ENCODE measurements around the gene GRIP2.

Gene GRIP2

GRCh38 chr3:14456794-14457193, 83.3 kb downstream of the GRIP2 start:
- no peak for TF ChIP-seq EZH2phosphoT487 (IDR thresholded peaks at IDR 0.05; ENCODE audit: low read length)
- no peak for TF ChIP-seq EZH2 (optimal IDR thresholded peaks at IDR 0.05; ENCODE audit: low read depth, low read length)
- TF ChIP-seq, protein P1, sequence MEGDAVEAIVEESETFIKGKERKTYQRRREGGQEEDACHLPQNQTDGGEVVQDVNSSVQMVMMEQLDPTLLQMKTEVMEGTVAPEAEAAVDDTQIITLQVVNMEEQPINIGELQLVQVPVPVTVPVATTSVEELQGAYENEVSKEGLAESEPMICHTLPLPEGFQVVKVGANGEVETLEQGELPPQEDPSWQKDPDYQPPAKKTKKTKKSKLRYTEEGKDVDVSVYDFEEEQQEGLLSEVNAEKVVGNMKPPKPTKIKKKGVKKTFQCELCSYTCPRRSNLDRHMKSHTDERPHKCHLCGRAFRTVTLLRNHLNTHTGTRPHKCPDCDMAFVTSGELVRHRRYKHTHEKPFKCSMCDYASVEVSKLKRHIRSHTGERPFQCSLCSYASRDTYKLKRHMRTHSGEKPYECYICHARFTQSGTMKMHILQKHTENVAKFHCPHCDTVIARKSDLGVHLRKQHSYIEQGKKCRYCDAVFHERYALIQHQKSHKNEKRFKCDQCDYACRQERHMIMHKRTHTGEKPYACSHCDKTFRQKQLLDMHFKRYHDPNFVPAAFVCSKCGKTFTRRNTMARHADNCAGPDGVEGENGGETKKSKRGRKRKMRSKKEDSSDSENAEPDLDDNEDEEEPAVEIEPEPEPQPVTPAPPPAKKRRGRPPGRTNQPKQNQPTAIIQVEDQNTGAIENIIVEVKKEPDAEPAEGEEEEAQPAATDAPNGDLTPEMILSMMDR (IDR thresholded peaks at IDR 0.05; ENCODE audit: low read length) = no peak
- no peaks in the 10 kb centered on the region for H3K9me2 ChIP-seq (replicated peaks; ENCODE audit: insufficient read depth, low read length)
- no peaks in the 10 kb centered on the region for H3K4me1 ChIP-seq (ENCODE audit: low read length)
- H3F3A ChIP-seq (ENCODE audit: insufficient read depth, low read length) = no peaks in the 10 kb centered on the region
- no peaks in the 10 kb centered on the region for H4K20me1 ChIP-seq (ENCODE audit: insufficient read depth, low read length)
- H3K79me2 ChIP-seq (ENCODE audit: low read length) = no peaks in the 10 kb centered on the region
- no peak overlapping the region for H3K9ac ChIP-seq (ENCODE audit: low read length)
- no peaks in the 10 kb centered on the region for H3K36me3 ChIP-seq (replicated peaks; ENCODE audit: insufficient read depth, low read length)
- no peak overlapping the region for H3K27ac ChIP-seq (ENCODE audit: low read length)
- no peak overlapping the region for H3K4me3 ChIP-seq (ENCODE audit: low read length)
- no peak overlapping the region for H2AFZ ChIP-seq (ENCODE audit: low read length)
- DNase-seq = no peak
- no peaks in the 10 kb centered on the region for H3K27me3 ChIP-seq (replicated peaks; ENCODE audit: insufficient read depth, low read length)
- no peak overlapping the region for H3K4me2 ChIP-seq (ENCODE audit: low read depth, low read length)
- no peaks in the 10 kb centered on the region for H3K9me3 ChIP-seq (replicated peaks; ENCODE audit: insufficient read depth, low read length)

DNA sequence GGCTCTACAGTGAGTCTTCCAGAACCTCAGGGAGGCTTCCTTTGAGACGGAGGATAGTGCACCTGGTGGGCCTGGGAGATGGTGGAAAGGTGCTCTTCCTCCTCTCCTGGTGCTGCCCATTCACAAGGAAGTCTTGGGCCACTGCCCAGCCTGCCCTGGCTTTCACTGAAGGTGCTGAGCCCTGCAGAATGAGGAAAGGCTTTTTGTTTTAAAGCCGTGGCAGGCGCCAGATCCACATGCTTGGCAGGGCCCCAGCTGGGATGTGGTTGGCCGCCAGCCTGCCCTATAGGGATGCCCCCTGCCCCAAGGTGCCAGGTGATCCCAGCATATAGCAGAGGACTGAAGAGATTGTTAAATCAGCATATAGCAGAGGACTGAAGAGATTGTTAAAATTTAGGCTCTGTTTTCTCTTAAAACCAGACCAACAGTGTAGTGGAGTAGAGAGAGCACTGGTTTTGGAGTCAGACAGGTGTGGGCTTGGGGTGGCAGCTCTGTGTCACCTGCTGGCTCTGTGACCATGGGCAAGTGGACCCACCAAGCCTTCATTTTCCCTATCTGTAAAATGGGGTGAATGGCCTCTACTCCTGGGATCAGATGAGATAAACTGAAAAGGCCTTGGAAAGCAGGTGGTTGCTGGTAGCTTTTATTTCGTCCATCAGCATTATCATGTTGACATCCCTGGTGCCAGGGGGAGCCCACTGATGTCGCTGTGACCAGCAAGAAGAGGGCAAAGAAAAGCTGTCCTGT, 84.4 kb downstream of the GRIP2 start:
- no peak overlapping the region for H3K4me3 ChIP-seq (ENCODE audit: low read length)
- no peaks in the 10 kb centered on the region for H3K27me3 ChIP-seq (replicated peaks; ENCODE audit: insufficient read depth, low read length)
- H3K9ac ChIP-seq (ENCODE audit: low read length) = no peak overlapping the region
- H3K9me3 ChIP-seq (replicated peaks; ENCODE audit: insufficient read depth, low read length) = no peaks in the 10 kb centered on the region
- H3K79me2 ChIP-seq (ENCODE audit: low read length) = no peaks in the 10 kb centered on the region
- no peak overlapping the region for H2AFZ ChIP-seq (ENCODE audit: low read length)
- H3K36me3 ChIP-seq (replicated peaks; ENCODE audit: insufficient read depth, low read length) = no peaks in the 10 kb centered on the region
- no peak overlapping the region for H3K27ac ChIP-seq (ENCODE audit: low read length)
- H3F3A ChIP-seq (ENCODE audit: insufficient read depth, low read length) = no peaks in the 10 kb centered on the region
- H3K4me1 ChIP-seq (ENCODE audit: low read length) = no peaks in the 10 kb centered on the region
- no peak for DNase-seq
- H3K9me2 ChIP-seq (replicated peaks; ENCODE audit: insufficient read depth, low read length) = no peaks in the 10 kb centered on the region
- no peaks in the 10 kb centered on the region for H4K20me1 ChIP-seq (ENCODE audit: insufficient read depth, low read length)
- no peak overlapping the region for H3K4me2 ChIP-seq (ENCODE audit: low read depth, low read length)
- no peak for TF ChIP-seq EZH2 (optimal IDR thresholded peaks at IDR 0.05; ENCODE audit: low read depth, low read length)
- TF ChIP-seq, protein P1 (IDR thresholded peaks at IDR 0.05; ENCODE audit: low read length) = no peak
- TF ChIP-seq EZH2phosphoT487 (IDR thresholded peaks at IDR 0.05; ENCODE audit: low read length) = no peak

DNA sequence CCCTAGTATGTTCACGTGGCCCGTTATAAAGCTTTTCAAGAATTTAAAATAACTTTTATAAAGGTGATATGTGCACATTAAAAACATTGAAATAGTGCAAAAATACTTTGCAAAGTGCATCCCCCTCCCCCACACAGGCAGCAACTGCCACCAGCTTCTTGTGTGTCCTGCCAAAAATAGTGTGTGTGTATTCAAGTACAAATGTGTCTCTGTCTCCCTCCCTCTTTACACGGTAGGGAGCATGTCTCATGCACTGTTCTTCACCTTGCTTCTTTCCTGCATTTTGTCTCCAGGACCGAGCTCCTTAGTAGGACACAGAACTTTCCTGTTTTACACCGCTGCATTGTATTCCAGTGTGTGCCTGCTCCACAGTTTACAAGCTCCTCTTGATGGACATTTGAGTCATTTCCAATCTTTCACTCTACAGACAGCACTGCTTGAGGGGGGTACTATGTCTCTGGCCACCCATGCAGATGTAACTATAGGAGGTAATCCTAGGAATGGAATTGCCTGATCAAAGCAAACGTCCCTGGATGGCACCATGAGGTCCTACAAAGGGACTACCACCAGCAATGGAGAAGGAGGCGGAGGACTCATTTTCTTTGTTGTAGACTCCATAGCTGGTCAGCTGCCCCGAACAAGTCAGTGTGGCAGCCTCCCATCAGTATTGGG, 85.4 kb downstream of the GRIP2 start:
- Histone ChIP-seq H3K9ac (ENCODE audit: low read length) (no peak overlapping the region), H3K4me2 (ENCODE audit: low read depth, low read length) (no peak overlapping the region), H3K79me2 (ENCODE audit: low read length) (no peaks in the 10 kb centered on the region), H3F3A (ENCODE audit: insufficient read depth, low read length) (no peaks in the 10 kb centered on the region), H4K20me1 (ENCODE audit: insufficient read depth, low read length) (no peaks in the 10 kb centered on the region), H3K36me3 (replicated peaks; ENCODE audit: insufficient read depth, low read length) (no peaks in the 10 kb centered on the region), H2AFZ (ENCODE audit: low read length) (no peak overlapping the region), H3K4me3 (ENCODE audit: low read length) (no peak overlapping the region), H3K27me3 (replicated peaks; ENCODE audit: insufficient read depth, low read length) (no peaks in the 10 kb centered on the region), H3K4me1 (ENCODE audit: low read length) (no peaks in the 10 kb centered on the region), H3K9me2 (replicated peaks; ENCODE audit: insufficient read depth, low read length) (no peaks in the 10 kb centered on the region), H3K9me3 (replicated peaks; ENCODE audit: insufficient read depth, low read length) (no peaks in the 10 kb centered on the region), H3K27ac (ENCODE audit: low read length) (no peak overlapping the region)
- DNase-seq = no peak
- TF ChIP-seq EZH2phosphoT487 (IDR thresholded peaks at IDR 0.05; ENCODE audit: low read length) (no peak), EZH2 (optimal IDR thresholded peaks at IDR 0.05; ENCODE audit: low read depth, low read length) (no peak)
- TF ChIP-seq, protein P1 (IDR thresholded peaks at IDR 0.05; ENCODE audit: low read length) = no peak
